HT-29 (cell line): ENCODE data around the gene FXYD3. TPM values are rescaled to one million over a fixed set of nuclear protein-coding genes. Genes with fewer than 3 reads are reported as not detected.

Experiments used
- DNase-seq: peaks from one replicate; pipeline ENCODE4 v3.0.0-alpha.2; 2015; ENCODE audit warnings: low spot score
- small RNA-seq: library from RNA; depleted of rRNA; stranded (forward); fragments of <200 nt; gene quantifications from one replicate; pipeline ENCODE3, GENCODE V24; 2014
- total RNA-seq: library from RNA; depleted of rRNA; stranded (reverse); fragments of >200 nt; shearing (Covaris generic); gene quantifications from 2 replicates; pipeline ENCODE4 v1.2.3, GENCODE V29; 2014; rRNA removed

FXYD3 gene
- total RNA-seq, 1 experiment from 2014 or later, result 38.9 TPM

DNA sequence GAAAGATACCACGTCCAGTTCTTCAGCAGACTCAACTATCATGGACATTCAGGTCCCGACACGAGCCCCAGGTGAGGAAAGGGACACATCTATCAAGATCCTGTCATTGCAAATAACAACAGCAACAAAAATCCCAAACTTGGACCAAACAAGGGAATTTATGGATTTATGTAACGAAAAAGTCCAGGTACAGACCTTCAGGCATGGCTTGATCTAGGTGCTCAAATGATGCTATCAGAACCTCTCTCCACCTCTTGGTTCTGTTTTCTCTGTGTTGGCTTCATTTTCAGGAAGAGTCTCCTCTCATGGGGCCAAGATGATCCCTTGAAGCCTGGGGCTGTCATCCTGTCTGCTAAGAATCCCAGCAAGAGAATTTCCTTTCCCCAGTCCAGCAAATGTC lies 41.8 kb downstream of the FXYD3 start:
- no peak for DNase-seq

DNA sequence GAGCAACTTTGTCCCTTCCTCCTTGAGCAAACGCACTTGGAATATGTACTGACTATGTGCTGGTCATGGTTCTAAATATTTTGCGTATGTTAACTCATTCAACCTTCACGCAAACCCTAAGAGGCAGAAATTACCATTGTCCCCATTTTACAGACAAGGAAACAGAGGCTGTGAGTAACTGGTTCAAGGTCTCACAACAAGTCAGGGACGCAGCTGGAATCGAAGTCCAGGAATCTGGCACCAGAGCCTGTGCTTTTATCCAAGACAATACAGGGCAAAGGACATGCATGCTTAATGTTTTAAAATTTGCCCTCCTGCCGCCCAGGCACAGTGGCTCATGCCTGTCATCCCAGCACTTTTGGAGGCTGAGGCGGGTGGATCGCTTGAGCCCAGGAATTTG lies 44.0 kb downstream of the FXYD3 start:
- DNase-seq, result no peak

DNA sequence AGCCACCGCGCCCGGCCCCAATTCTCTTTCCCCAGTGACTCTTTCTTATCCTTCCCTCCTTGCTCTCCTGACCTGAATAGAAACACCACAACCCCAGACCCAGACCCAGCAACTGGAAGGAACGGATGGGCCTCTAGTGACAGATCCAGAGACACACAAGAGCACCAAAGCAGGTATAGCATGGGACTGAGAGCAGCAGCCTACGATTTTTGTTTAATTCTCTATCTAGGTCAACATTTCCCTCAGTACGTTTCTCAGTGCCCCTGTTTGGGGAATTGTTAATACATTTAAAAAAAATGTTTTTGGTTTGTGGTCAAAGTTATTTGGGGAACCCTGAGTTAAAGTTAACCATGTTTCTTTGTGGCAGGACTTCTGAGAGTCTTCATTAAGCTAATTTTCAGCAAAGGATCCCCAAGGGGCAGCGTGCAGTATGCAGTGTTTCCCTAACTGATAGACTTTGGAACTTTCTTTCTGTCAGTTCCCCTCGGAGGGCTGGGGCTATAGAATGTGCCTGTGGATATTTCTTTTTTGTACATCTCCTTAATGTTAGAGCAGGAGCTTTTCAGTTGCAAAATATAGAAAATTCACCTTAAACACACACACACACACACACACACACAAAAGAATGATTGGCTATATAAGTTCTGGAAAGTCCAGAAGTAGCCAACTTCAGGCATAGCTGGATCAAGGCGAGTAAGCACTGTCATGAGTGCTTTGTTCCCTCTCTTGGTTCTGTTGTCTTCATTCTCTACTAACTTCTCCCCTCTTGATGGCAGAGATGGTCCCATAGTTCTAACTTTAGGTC lies 45.2 kb downstream of the FXYD3 start:
- no peak for DNase-seq

DNA sequence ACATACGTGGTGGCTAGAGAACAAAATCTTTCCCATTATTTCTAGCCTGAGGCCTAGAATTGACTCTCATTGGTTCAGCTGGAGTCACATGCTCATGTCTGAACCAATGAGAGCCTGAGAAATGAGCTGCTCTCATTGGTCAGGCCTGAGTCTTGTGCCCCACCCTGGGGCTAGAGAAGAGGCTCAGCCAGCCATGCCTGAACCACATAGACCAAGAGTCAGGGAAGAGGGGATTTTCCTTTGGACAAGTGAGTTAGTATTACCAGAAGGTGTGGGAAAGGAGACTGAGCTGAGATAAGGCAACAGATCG lies 45.8 kb downstream of the FXYD3 start:
- no peak for DNase-seq

DNA sequence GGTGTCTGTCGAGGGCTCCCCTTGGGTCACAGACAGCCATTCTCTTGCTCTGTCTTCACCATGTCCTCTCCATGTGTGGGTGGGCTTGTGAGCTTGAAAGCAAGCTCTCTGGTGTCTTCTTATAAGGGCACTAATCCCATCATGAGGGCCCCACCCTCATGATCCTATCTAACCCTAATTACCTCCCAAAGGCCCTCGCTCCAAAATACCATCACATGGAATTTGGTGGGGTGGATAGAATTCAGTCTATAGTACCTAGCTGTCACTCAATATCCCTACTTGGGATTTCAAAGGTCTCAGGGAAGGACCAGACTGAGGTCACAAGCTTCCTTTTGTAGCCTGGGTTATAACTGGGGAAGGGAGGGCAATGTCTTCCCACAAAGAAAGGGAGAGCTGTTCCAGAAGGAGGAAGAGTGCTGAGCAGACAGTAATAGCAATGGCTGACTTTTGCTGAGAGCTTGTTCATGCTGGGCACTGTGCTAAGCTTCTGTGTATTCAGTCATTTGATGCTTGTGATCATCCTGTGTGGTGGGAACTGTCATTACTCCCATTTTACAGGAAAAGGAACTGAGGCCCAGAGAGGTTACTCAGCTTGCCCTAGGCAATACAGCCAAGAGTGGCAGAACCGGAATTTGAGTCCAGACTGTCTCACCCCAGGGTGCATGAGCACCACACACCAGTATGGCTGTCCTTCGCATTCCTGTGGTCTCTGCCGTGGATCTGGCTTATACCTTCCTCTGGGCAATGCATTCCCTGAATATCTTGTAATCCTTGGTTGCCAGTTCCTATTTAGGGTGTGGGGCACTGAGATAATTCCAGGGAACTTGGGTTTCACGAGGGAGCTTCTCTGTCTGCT lies 47.1 kb downstream of the FXYD3 start:
- DNase-seq, result no peak

DNA sequence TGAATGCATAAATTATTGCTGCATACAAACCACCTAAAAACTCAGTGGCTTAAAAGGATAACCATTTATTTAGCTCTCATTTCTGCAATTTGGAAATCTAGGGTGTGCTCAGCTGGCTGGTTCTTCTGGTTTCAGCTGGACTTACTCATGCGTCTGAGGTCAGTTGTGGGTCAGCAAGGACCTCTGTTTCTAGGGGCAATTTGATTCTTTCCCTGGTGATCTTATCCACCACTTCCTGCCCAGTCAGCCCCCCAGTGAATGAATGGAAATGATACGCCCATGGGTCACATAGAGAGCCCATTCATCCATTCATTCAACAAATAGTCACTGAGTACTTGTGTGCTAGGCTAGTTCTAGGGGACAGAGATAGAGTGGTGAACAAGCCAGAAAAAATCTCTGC lies 48.8 kb downstream of the FXYD3 start:
- no peak for DNase-seq

DNA sequence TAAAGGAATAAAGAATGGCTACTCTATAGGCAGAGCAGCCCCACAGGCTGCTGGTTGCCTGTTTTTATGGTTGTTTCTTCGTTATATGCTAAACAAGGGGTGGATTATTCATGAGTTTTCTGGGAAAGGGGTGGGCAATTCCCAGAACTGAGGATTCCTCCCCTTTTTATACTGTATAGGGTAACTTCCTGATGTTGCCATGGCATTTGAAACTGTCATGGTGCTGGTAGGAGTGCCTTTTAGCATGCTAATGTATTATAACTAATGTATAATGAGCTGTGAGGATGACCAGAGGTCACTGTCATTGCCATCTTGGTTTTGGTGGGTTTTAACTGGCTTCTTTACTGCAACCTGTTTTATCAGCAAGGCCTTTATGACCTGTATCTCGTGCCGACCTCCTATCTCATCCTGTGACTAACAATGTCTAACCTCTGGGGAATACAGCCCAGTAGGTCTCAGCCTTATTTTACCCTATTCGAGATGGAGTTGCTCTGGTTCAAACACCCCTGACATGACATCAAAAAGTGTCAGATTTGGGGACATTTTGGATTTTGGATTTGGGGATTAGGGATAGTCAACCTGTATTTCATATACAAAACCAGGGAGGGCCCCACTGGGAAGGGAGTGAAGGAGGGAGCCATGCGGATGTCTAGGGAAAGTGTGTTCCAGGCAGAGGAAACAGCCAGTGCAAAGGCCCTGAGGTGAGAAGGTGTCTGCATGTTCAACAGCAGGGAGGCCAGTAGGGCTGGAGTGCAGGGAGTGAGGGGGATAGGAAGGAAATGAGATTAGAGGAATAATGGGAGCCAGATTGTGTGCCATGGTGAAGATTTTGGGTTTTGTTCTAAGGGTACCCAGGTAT lies 49.8 kb downstream of the FXYD3 start:
- no peak for DNase-seq

DNA sequence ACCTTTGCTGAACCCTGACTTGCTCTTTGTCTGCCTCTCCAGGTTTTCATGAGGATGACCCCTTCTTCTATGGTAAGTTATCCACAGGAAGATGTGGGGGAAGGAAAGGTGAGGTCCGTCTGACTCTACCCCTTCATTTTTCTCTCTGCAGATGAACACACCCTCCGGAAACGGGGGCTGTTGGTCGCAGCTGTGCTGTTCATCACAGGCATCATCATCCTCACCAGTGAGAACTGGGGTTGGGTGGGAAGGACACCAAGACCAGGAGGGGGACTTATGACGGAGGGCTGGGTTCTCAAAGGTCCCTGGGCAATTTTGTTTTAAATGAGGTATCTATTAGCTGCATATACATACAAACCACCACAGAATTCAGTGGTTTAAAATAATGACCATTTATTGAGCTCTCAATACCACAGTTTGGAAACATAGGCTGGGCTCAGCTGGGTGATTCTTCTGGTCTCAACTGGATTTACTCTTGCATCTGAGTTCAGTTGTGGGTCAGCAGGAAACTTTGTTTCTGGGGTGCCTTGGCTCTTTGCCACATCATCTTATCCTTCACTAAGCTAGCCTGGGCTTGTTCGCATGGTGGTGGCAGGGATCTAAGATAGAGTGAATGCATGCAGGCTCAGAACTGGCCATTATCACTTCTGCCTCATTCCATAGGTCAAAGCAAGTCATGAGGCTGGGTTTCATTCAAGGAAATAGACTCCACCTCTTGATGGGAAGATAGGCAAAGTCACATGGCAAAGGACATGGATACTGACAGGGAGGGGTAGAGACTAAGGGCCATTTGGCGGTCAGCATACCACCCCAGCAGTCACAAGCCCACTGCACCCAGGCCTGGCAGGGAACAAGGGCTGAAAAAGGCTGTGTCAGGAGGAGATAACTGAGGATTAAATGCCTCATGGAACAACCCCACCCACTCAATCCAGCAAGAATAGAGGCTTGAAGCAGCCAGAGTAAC lies 50.8 kb downstream of the FXYD3 start:
- DNase-seq, result no peak

DNA sequence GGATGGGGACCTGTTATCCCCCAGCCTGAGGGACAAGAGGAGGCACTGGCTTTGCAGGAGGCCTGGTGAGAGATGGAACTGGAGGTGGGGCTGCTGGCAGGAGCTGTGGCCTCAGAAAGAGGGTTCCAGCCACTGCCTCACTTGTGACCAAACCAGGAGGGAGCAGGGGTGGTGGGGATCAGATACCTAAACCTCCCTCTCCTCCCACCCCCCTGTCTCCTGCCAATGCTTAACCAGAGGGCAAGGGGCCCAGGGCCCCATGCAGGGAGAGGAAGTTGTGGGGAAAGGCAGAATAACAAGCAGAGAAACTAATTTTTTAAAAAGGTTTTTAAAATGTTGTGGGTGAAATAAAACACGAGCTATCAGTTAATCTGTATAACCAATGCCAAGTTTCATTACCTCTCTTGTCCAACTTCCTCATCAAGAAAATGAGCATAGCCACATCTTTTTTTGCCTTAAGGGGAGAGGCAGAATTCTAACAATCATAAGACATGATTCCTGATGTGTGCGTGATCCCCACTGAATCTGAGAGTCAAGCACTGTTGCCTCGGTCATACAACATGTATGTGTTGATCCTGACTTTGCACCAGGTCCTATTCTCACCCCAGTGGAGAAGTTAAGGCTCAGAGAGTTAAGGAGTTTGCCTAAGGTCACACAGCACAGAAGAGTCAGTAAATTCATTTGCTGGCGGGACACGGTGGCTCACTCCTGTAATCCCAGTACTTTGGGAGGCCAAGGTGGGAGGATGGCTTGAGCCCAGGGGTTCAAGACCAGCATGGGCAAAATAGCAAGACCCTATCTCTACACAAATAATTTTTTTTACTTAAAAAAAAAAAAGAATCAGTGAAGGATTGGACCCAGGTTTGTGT lies 51.9 kb downstream of the FXYD3 start:
- DNase-seq, result no peak

DNA sequence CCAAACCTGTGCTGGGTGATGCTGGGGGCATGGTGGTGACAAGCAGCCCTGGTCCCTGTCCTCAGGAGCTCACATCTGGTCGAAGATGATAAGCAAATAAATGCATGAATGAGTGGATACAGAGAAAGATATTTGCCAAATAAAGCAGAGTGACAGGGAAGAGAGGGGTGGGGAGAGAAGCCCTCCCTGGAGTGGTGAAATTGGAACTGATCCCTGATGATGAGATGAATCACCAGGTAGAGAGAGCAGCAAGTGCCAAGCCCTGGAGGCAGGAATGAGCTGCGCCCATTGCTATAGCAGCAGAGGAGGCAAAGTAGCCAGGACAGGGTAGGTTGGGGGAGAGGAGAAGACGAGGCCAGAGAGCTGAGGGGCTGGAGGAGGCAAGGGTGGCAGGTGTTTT lies 52.6 kb downstream of the FXYD3 start:
- DNase-seq, result no peak

DNA sequence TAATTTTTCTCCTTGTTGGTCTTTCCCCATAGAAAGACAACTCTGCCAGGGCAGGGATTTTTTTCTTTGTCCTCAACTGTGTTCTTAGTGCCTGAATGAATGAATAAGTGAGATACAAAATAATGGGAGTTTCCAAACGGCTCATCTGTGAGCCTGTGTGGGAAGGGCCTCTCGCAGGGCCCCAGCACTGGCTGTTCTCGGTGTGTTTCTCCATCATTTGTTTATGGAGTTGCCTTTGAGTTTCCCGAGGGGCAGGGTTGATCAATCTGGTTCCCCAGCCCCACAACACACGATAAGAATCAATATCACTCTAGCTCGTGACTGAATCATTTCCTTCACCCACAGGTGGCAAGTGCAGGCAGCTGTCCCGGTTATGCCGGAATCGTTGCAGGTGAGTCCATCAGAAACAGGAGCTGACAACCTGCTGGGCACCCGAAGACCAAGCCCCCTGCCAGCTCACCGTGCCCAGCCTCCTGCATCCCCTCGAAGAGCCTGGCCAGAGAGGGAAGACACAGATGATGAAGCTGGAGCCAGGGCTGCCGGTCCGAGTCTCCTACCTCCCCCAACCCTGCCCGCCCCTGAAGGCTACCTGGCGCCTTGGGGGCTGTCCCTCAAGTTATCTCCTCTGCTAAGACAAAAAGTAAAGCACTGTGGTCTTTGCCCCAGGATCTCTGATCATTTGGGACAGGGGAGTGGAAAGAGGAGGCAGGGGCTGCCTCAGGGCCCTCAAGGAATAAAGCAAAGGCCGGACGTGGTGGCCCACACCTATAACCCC lies 53.8 kb downstream of the FXYD3 start:
- DNase-seq, result no peak

DNA sequence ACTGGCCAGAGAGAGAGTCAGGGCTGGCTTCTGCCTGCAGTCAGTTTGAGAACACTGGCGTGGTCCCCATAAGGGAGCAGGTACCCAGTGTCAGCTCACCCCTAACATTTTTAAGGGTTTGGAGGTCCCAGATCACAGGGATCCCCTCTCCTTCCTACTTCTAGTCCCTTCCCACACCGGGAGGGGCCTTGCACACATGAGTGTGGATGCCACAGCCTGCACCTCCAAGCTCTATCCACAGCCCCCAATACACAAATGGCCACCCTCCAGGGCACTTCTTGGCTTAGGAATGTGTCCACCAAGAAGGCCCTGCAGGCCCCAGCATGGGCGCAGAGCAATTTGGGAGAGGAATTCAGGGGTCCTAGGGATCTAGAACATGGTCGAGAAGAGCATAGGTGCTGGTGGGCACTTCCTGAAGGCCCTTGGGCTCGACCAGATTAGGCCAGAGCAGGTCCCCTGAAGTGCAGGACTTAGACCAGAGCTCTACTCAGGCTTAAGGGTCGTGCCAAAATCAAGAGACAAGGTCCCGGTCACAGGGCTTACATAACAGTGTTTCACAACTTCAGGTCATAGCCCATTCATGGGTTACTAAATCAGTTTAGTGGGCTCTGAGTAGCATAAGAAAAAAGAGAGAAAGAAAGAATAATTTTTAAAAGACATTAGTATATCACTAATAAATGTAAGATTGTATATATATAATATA lies 54.9 kb downstream of the FXYD3 start:
- DNase-seq, result no peak

DNA sequence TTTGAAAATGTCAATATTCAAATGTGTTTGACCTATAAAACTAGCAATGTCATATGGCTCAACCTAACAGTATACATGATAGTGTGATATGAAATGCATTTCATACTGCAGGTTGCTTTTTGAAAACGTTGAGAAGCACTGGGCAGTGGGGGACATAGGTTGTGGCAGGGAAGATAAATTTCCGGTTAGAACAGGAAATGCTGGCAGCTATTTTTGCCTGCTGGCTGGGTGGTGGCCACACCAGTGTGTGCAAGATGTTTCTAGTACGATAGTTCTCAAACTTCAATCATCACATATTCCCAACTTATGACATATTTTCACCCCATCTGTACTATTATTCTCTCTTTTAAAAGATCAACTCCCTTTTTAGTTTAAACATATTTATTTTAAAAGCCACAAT lies 56.1 kb downstream of the FXYD3 start:
- DNase-seq, result no peak

Small RNAs within 50 kb of the gene (small RNA-seq; reads per million reads assigned to genes)
- not detected for gene AC020907.2

Other genes starting within 250 kb of the FXYD3 start
- gene ZNF30, start 188.9 kb upstream of the FXYD3 start, total RNA-seq, result 2.0 and 2.7 TPM in 2 replicates
- 11.8 and 12.7 TPM in 2 replicates for gene ZNF792, start 151.6 kb upstream of the FXYD3 start, total RNA-seq
- 13.2 and 24.8 TPM in 2 replicates for gene GRAMD1A, start 115.5 kb upstream of the FXYD3 start, total RNA-seq
- gene SCN1B, start 85.4 kb upstream of the FXYD3 start, total RNA-seq, result 0.25 and 0.73 TPM in 2 replicates
- 0.42 and 3.0 TPM in 2 replicates for gene HPN, start 74.1 kb upstream of the FXYD3 start, total RNA-seq
- not detected in 2 replicates for gene LGI4, start 19.2 kb downstream of the FXYD3 start, total RNA-seq
- gene FXYD1, start 23.0 kb downstream of the FXYD3 start, total RNA-seq, result not detected in 2 replicates
- gene FXYD7, start 27.4 kb downstream of the FXYD3 start, total RNA-seq, result not detected in 2 replicates
- gene FXYD5, start 38.9 kb downstream of the FXYD3 start, total RNA-seq, result 46.4 and 48.2 TPM in 2 replicates
- gene FAM187B, start 112.9 kb downstream of the FXYD3 start, total RNA-seq, result not detected in 2 replicates
- gene LSR, start 133.2 kb downstream of the FXYD3 start, total RNA-seq, result 475 and 478 TPM in 2 replicates
- 218 and 226 TPM in 2 replicates for gene USF2, start 153.1 kb downstream of the FXYD3 start, total RNA-seq
- 0.05 TPM in 1 of 2 replicates, not detected in the other for gene HAMP, start 166.7 kb downstream of the FXYD3 start, total RNA-seq
- gene MAG, start 176.3 kb downstream of the FXYD3 start, total RNA-seq, result not detected in 2 replicates
- gene CD22, start 213.4 kb downstream of the FXYD3 start, total RNA-seq, result 0.28 TPM in 1 of 2 replicates, not detected in the other
- not detected in 2 replicates for gene FFAR1, start 232.1 kb downstream of the FXYD3 start, total RNA-seq
- gene FFAR3, start 242.6 kb downstream of the FXYD3 start, total RNA-seq, result not detected in 2 replicates